HG02759 (cell line): ENCODE measurements around the gene ITPR1.

Source experiments
- ATAC-seq: cut with Tn5 transposase; IDR thresholded peaks from one replicate; pipeline ENCODE4 v1.9.1; 2021; ENCODE audit warnings: mild to moderate bottlenecking, moderate library complexity; ENCODE audit not compliant: unreplicated experiment

Gene ITPR1

DNA sequence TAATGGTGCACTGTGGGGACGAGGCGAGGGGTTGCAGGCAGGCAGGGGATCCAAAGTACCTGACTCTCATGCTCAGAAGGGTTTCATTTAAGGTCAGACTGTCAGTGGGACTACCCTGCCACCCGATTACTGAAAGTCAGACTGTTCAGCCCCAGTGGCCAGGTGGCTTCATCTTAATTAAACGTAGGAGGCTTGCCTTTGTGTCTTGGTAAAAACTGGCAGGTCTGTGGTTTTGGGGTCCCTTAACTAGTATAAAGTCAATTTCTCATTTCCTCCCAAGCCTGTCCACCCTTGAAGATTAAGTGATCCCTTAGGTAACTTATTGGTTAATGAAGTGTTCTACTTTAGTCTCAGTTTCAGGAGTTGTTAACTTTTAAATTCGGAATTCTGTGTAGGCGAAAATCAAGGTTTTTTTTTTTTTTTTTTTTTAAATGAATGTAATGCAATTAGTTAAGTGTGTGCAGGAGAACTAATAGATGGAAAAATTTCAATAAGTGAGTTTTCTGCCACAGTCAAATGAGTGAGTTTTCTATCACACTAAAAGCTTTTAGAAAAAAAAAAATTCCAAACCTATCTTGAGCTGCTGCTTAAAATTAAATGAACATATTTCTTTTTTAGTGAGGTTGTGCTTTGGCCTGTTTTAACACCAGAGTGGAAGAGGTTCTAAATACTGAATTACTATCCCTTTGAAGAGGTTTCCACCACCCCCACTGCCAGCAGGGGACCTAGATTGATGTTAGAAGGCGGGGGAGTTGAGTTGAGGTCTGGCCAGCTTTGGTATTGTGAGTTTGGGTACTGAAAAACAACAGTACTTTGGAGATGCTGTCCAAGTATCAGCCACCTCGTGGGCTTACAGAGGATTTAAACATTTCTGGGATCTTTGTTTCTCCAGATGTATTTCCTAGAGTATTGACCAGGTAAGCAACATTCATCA, 15.2 kb downstream of the ITPR1 start:
- ATAC-seq = peak; percentile 80

DNA sequence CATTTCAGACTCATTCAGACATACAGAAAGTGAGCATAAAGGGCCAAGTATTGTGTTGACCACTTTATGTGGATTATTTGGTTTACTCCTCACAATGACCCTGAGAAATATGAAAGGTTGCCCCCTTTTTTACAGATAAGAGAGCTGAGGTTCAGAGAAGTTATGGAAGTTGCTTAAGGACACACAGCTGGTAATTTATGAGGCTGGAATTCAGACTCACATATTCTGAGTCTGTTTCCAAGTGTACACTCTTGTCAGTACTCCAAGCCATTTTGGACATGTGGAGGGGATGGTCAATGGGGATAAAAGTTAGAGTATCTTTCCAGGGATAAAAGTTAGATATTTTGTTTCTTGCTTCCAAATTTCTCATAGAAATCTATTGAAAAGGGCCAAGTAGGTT, 15.9 kb downstream of the ITPR1 start:
- ATAC-seq = no peak

DNA sequence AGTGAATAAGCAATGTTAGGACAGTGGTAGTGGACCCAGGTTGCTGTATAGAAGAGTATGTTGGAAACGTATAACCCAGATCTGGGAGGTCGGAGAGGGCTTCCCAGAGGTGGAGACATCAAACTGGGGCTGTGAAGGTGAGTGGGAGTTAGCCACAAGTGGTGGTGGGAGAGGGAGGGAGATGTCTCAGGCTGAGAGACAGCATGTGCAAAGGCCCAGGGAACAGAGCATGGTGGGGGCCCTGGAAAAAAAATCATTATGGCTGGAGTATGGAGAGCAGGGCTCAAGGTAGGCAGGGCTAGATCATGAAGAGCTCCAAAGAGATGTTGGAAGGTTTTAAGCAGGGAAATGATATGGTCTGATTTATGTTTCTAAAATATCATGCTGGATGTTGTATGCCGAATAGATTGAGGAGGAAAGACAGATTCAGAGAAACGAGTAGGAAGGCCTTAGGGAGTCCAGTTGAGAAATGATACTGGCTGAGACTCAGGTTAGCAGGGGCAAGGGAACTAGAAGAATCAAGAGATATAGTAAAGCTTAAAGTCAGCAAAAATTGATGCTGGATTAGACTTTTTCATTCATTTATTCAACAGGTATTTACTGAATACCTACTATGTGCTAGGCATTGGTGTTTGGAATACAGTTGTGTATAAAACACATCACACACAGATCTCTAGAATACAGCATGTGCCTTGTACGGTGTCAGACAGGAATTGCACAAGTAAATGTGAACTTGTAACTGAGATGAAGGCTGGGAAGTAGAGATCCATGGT, 17.0 kb downstream of the ITPR1 start:
- ATAC-seq = no peak

DNA sequence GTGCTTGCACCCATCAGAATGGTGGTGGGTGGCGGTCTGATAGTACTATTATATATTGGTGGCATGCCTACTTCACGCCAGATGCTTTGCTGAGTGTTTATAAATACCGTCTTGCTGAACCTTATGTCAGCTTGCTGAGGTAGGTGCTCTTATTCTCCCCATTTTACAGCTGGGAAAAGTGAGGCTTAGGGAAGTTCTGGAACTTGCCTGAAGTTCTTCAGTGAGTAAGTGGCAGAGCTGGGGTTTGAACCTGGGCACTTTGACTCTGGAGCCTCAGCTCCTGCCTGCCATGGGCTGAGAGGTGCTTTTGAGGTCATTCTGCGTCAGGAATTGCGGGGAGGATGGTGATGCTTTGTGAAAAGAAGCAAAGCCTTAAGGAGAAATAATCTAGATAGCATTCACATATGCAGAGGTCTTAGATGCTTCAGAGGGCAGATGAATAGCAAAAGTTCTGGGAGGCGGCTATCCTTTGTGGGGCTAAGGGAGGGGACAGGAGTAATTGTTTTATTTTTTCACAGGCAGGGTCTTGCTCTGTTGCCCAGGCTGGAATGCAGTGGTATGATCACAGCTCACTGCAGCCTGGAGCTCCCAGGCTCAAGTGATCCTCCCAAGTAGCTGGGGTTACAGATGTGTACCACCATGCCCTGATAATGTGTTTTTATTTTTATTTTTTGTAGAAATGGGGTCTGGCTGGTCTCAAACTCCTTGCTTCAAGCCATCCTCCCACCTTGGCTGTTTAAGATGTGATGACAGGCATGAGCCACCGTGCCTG, 18.5 kb downstream of the ITPR1 start:
- no peak for ATAC-seq

DNA sequence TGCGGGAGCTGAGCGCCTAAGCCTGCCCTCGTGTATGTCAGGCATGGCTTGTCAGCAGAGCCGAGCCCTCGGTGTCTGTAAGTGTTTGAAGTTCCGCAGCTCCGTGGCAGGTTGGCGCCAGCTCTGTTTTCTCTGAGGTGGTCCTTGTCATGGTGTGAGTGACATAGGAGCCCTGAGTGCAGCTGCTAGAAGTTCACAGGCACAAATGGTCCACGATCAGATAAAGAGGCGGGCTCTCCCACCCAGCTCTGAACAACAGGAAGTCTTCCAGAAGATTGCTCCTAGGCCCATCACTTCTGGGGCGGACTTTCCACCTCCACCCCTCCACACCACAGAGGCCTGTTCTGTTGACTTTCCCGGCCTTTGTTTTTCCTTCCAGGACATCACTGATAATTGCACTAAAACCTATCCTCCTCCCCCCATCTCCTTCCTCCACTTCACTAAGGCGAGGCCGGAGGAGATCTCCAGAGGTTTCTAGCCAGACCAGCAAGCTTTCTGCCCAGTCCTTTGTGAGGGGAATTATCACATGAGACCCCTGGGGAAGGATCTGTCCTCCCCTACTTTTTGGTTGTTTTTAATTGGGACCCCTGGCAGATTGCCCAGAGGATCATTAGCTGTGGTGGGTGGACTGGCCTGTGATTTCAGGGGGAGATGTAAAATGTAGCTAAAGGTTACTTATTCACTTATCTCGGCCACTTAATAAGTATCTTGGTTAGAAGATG, 19.9 kb downstream of the ITPR1 start:
- ATAC-seq = no peak

DNA sequence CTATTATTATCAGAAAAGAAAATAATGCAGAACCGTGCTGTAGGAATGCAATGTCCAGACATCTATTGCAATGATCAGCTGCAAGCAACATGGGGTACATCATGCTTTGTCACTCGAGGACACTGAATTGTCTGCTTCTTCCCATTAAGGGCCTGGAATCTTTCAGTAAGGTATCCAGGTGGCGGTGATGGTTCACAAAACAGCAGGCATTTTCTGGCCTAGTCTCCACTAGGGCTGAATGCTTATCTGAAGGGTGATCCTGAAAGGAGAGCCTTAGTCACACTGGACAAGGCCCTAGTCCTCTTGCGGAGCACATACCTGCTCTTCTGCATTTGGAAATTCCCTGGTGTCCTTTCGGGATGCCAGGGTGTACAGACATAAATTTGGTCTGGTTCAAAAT, 21.2 kb downstream of the ITPR1 start:
- ATAC-seq = no peak

DNA sequence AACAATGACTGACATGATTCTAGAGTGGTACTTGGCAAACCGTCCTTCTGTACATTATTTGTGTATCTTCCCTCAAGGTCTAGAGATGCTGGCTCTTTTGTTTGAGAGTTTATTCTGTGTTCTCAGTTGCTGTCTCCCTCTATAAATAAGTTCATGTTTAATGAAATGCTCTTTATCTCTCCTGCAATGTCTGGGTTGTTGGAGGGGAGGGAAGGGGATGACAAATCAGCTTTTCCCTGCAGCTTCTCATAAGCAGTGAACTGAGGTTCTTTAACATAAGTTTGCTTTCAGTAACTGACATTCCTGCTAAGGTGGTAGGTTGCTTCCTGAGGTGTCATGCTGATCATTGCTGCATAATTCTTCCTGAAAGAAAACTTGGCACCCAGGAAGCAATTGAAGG, 21.8 kb downstream of the ITPR1 start:
- no peak for ATAC-seq

DNA sequence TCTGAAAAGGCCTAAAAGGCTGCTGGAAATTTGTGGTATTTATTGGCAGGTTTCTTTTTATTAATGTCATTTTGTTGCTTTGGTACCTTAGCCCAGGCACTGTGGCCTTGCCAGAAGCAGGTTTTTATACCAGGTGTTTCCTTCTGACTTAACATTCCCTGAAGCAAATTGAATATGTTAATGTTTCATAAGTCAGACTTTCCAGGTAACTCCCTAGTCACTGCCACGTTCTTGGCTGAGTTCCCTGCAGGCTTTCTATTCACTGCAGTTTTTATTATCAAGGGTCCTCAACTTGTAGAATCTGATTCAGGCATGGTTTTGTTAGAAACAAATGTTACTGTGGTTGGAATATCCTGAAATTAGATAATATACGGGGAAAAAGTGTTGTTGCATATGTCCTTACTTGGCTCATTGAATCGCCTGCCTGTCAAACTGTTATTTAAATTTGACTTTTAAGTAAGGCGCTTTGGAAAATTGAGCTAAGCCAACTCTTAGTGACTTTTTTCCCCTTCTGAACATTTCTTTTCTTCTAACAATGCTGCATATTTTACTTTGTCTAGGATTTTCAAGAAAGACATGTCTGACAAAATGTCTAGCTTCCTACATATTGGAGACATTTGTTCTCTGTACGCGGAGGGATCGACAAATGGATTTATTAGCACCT, 22.9 kb downstream of the ITPR1 start:
- ATAC-seq = no peak

DNA sequence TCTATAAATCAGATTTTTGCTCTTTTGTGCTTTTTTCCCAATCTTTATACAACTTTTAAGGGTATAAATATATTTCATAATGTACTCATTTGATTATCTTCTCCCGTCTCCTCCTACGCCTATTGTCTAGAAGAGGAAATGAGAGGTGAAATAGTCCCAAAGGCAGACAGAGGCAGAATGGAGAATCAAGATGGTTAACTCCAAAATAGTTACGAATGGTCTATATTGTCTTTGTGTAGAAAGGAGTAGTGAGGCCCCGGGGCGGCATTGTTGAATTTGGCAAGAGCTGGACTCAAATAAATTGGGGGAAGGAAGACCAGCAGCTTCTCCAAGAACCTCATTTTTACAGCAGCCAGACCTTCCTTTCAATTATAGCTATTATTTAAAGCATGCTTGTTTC, 23.9 kb downstream of the ITPR1 start:
- no peak for ATAC-seq

DNA sequence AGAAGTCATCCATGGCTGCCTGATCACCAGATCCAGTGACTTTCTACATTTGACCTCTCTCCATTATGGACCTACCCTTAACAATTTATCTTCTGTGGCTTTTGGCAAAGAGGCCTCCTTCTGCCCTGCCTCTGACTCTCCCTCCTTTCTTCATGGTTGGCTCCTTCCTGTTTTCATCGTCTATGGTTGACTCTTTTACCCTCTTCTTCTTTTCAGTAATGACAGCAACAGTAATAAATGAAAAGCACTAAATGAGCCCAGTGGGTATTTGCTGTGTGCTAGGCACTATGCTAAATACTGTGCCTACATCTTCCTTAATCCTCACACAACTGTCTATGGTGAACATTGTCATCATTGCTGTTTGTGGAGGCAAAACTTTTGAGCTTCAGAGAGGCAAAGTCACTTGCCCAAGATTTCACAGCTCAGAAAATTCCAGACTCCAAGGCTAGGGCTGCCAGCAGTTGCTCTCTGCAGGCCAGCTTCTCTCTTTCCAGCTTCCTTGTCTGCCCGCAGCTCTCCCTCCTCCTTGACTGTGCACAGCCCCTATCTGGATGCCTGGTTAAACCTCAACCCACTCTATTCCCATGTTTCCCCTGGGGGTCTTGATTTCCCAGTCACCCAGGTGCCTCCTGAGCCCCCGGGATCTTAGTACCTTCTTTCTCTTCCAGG, 24.6 kb downstream of the ITPR1 start:
- no peak for ATAC-seq

DNA sequence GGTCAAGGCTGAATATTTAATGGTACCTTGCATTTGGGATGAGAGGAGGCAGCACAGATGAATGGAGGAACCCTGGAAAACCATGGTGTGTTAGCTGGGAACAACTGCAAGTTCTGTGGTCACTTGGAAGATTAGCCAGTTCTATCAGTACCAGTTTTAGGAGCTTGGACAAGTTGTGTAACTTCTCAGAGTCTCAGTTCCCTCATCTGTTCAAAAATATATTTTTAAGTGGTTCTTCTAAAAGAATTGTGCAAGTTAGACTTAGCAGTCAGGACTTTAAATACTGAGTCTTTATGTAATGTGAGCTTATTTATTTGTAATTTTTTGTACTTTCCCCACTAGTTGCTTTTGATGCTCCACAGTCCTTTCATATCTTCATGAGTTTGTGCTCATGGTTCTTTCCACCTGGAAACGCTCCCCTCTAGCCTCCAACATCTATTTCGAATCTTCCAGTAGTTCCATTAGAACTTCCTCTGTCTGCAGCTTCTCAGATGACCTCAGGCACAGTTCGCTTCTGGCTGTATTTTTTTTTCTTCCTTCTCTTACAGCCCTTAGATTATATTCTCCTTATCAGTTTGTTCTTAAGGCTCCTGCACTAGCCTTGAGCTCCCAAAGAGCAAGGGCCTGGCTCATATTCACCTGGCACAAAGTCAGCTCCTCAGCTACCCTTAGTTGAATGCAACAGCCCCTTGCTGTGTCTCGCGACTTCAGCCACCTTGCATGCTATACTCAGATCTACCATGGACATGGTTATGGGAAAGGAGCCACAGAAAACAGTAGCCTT, 27.1 kb downstream of the ITPR1 start:
- ATAC-seq = no peak

DNA sequence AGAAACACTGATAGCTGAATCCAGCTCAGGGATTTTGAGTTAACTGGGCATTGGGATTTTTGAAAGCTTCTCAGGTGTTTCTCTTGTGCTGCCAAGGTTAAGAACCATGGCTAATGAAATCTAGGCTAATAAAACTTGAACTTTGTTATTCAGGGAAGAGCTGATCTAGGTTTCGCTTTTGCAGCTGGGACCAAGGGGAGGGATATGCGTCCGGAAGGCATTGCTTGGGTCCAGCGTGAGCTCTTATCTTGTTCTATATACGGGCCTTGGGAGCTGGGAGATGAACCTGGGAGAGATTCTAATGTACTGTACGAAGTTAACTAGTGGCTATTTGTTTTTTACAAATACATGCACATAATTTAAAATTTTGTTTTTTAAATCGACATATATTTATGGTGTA, 29.8 kb downstream of the ITPR1 start:
- no peak for ATAC-seq

DNA sequence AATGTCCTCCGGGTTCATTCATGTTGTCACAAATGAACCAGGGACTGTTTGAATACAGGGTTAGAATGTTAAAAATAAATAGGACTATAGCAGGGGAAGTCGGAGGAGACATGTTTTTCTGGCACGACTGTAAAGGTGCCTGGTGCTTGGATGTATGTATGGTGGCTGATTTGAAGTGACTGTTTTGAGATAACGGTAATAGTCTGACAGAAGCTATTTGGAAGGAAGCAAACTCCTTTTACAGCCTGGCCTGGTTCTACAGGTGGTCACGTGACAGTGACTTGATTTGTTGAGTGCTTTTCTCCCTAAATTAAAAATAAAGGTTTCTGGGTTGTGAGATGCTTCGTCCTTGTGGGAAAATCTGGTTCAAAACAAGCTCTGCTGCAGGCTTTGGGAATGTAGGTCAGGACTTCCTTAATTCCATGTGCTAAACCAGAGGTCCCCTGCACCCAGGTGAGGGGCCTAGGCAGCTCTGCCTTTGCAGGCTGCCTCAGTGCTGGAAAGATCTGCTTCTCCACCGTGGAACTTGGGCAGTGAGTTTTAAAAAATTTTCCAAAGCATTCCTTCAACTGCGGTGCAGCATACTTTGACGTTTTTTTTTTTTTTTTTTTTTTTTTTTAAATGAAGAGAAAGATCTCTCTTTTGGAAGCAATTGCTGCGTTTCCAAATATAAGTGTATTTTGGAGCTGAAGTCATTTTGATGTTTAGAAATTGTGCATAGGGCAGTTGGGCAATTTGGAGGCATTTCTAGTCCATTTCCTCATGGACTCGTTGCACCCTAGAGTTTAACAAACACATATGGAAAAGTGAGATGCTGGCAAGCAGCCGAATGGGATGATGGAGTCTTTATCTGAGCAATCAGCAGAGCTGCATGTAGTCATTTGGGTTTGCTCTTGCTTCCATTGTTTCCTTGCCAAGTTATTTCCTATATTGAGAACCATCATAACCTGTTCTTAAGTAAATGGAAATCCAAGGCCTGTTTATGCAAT, 30.9 kb downstream of the ITPR1 start:
- no peak for ATAC-seq

DNA sequence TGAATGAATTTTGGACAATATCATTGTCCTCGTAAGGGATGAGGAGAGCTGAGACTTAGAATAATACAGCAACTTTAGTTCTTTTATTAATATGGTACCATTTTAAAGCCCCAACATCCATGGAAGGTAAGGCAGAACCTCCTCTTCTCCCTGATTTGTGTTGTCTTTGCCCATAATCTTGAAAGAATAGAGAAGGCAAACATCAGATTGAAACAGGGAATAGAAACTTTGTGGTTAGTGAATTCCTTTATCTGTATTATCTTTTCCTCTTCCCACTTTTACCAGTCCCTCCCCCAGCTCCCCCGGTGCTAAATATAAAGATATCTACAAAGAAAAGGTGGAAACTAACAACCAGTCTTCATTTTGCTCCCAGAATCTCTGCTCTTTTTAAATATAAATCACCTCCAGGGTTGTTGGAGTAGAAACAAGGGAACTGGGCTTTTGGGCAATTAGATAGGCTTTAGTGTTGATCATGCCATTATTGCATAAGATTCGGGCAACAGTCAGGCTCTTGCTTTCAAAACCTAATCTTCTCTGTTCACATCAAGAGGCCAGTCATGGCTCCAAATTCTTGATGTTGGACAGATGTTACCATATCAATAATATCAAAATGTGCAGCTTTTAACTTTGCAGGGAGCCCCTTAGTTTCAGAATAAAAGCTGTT, 32.5 kb downstream of the ITPR1 start:
- no peak for ATAC-seq

DNA sequence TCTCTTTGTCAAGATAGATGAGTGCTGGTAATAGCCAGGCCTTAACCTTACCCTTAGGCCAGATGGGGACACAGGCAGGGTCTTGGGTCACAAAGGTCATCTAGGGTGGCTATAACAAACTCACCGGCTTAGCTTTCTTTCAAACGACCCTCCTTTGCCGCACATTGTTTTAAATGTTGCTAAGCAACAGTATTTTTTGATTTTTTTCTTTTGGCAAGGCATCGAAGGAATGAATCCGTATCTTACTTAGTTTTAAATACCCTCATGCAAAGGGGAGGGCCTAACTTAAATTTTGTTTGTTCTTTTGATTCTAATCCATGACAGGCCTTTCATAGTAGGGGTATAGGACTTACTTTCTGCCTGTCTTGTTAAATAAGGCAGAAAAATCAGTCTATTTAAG, 35.2 kb downstream of the ITPR1 start:
- ATAC-seq = no peak

DNA sequence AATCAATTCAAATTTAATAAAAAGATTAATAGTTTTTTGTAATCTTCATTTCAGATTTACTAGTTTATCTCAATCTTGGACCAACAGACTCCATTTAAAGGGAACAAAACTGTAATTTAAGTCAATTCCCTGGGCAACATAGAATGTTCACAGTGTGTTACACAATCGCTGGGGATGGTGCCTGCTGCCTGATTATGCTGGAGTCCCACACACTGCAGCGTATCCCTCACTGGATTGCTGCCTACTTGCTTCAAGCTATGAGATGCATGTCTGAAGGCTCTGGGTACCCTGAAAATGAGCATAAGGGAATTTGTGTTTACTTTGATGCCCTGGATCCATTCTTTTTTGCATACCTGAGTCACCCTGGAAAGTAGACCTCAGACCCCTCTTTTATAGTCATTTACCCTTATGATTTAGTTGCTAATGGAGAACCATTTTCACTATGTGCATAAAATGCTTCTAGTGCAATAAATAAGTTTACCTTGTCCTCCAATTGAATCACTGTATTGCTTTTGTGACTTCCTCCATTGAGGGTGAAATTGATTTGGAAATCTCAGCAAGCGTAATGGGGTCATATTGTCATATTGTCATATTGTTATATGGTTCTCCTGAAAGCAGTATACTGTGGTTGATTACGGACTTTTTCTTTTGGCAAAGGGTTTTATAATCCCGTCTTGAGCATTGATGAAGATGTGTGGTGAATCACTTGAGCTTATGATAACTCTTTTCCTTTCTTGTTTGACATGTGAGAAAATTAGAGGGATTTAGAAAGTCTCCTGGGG, 35.9 kb downstream of the ITPR1 start:
- ATAC-seq = no peak
